Central memory CD8-positive, alpha-beta T cell (primary cell): ENCODE data around the gene JAK1.

Source experiments
- ATAC-seq: fragments of 150-1000 bp; cut with Tn5 transposase; replicated peaks from 2 replicates; pipeline ENCODE4 v1.10.0; 2022; ENCODE audit warnings: mild to moderate bottlenecking, moderate FRiP score, moderate number of reproducible peaks; ENCODE audit not compliant: poor library complexity, severe bottlenecking; ENCODE audit errors: extremely low read depth
- DNase-seq, 2 donors: peaks; one replicate each; pipeline ENCODE4 v3.0.0; 2021; ENCODE audit warnings: low spot score in 2 of 2
- H3K27ac Mint-ChIP-seq: one replicate; pipeline ENCODE4 v1.8.0; 2022; ENCODE audit warnings: low read depth, mild to moderate bottlenecking, moderate library complexity, mixed read lengths
- H3K27me3 Mint-ChIP-seq: one replicate; pipeline ENCODE4 v1.8.0; 2022; ENCODE audit warnings: mixed read lengths
- H3K36me3 Mint-ChIP-seq: one replicate; pipeline ENCODE4 v1.8.0; 2022; ENCODE audit warnings: mild to moderate bottlenecking, moderate library complexity, mixed read lengths; ENCODE audit not compliant: insufficient read depth
- H3K4me1 Mint-ChIP-seq: one replicate; pipeline ENCODE4 v1.8.0; 2022; ENCODE audit warnings: mixed read lengths
- H3K4me3 Mint-ChIP-seq: one replicate; pipeline ENCODE4 v1.8.0; 2022; ENCODE audit warnings: mild to moderate bottlenecking, moderate library complexity, mixed read lengths
- H3K9me3 Mint-ChIP-seq: one replicate; pipeline ENCODE4 v1.8.0; 2022; ENCODE audit warnings: mixed read lengths

JAK1 gene

GRCh38 chr1:64875101-64875500 lies 91.2 kb downstream of the JAK1 start:
- H3K4me3 Mint-ChIP-seq, result peak overlapping the region; percentile 45
- ATAC-seq, result no peak
- H3K9me3 Mint-ChIP-seq, result no peaks in the 10 kb centered on the region
- no peak for DNase-seq
- no peaks in the 10 kb centered on the region for H3K27me3 Mint-ChIP-seq
- peak overlapping the region; percentile 93 for H3K27ac Mint-ChIP-seq
- peaks cover 67% of the 10 kb centered on the region for H3K36me3 Mint-ChIP-seq
- H3K4me1 Mint-ChIP-seq, result peaks cover 64% of the 10 kb centered on the region

- Mint-ChIP-seq H3K27me3 (no peaks in the 10 kb centered on the region), H3K4me1 (peaks cover 64% of the 10 kb centered on the region), H3K36me3 (peaks cover 71% of the 10 kb centered on the region), H3K9me3 (no peaks in the 10 kb centered on the region), H3K4me3 (peak overlapping the region; percentile 45), H3K27ac (peak overlapping the region; percentile 93)
- no peak for DNase-seq
- no peak for ATAC-seq
These were observed 91.7 kb downstream of the JAK1 start for GRCh38 chr1:64874666-64875065.

- Mint-ChIP-seq H3K27ac (no peak overlapping the region), H3K9me3 (no peaks in the 10 kb centered on the region), H3K27me3 (no peaks in the 10 kb centered on the region), H3K4me1 (peaks cover 74% of the 10 kb centered on the region), H3K36me3 (peaks cover 76% of the 10 kb centered on the region), H3K4me3 (no peak overlapping the region)
- ATAC-seq, result no peak
- DNase-seq, result no peak
These were observed 92.8 kb downstream of the JAK1 start for GRCh38 chr1:64873576-64873975.

GRCh38 chr1:64872067-64872466 lies 94.3 kb downstream of the JAK1 start:
- Mint-ChIP-seq H3K9me3 (no peaks in the 10 kb centered on the region), H3K4me3 (no peak overlapping the region), H3K4me1 (peaks cover 69% of the 10 kb centered on the region), H3K27ac (peak overlapping the region; percentile 33), H3K36me3 (peaks cover 76% of the 10 kb centered on the region), H3K27me3 (no peaks in the 10 kb centered on the region)
- no peak for ATAC-seq
- DNase-seq, result no peak

- ATAC-seq (no peak), DNase-seq (no peak)
- no peak overlapping the region for H3K4me3 Mint-ChIP-seq
- H3K27ac Mint-ChIP-seq, result peak overlapping the region; percentile 33
- no peaks in the 10 kb centered on the region for H3K27me3 Mint-ChIP-seq
- H3K36me3 Mint-ChIP-seq, result peaks cover 77% of the 10 kb centered on the region
- peaks cover 61% of the 10 kb centered on the region for H3K4me1 Mint-ChIP-seq
- H3K9me3 Mint-ChIP-seq, result no peaks in the 10 kb centered on the region
These were observed 95.1 kb downstream of the JAK1 start for GRCh38 chr1:64871256-64871655.

- Mint-ChIP-seq H3K36me3 (peaks cover 66% of the 10 kb centered on the region), H3K27me3 (no peaks in the 10 kb centered on the region)
These were observed 99.1 kb downstream of the JAK1 start for GRCh38 chr1:64867266-64867665.

GRCh38 chr1:64866689-64867088 lies 99.7 kb downstream of the JAK1 start:
- no peak overlapping the region for H3K27ac Mint-ChIP-seq
- ATAC-seq (no peak), DNase-seq (no peak)
- H3K27me3 Mint-ChIP-seq, result no peaks in the 10 kb centered on the region
- peaks cover 62% of the 10 kb centered on the region for H3K36me3 Mint-ChIP-seq
- no peak overlapping the region for H3K4me3 Mint-ChIP-seq
- H3K4me1 Mint-ChIP-seq, result peaks cover 58% of the 10 kb centered on the region
- no peaks in the 10 kb centered on the region for H3K9me3 Mint-ChIP-seq

More at GRCh38 chr1:64867266-64867665, 99.1 kb downstream of the JAK1 start:
- no peak overlapping the region for H3K4me3 Mint-ChIP-seq
- H3K4me1 Mint-ChIP-seq, result peaks cover 58% of the 10 kb centered on the region
- DNase-seq (no peak), ATAC-seq (no peak)
- H3K27ac Mint-ChIP-seq, result peak overlapping the region; percentile 67
- H3K9me3 Mint-ChIP-seq, result no peaks in the 10 kb centered on the region

GRCh38 chr1:64865105-64865757 lies 101.1 kb downstream of the JAK1 start:
- H3K9me3 Mint-ChIP-seq, result no peaks in the 10 kb centered on the region
- H3K4me3 Mint-ChIP-seq, result peak overlapping the region; percentile 15
- H3K27me3 Mint-ChIP-seq, result no peaks in the 10 kb centered on the region
- ATAC-seq (no peak), DNase-seq (no peak)
- peaks cover 64% of the 10 kb centered on the region for H3K4me1 Mint-ChIP-seq
- H3K36me3 Mint-ChIP-seq, result peaks cover 58% of the 10 kb centered on the region
- peak overlapping the region; percentile 87 for H3K27ac Mint-ChIP-seq

GRCh38 chr1:64864018-64864940 lies 102.1 kb downstream of the JAK1 start:
- ATAC-seq (peak; percentile 90), DNase-seq (peak; percentile 39 to 63)
- Mint-ChIP-seq H3K4me3 (peak overlapping the region; percentile 48), H3K27me3 (no peaks in the 10 kb centered on the region), H3K27ac (peak overlapping the region; percentile 87), H3K9me3 (no peaks in the 10 kb centered on the region), H3K4me1 (peaks cover 68% of the 10 kb centered on the region), H3K36me3 (peaks cover 56% of the 10 kb centered on the region)

- Mint-ChIP-seq H3K4me1 (peaks cover 67% of the 10 kb centered on the region), H3K4me3 (no peak overlapping the region), H3K27me3 (no peaks in the 10 kb centered on the region), H3K36me3 (peaks cover 60% of the 10 kb centered on the region), H3K9me3 (no peaks in the 10 kb centered on the region), H3K27ac (peak overlapping the region; percentile 86)
- DNase-seq, result no peak
- ATAC-seq, result no peak
These were observed 104.7 kb downstream of the JAK1 start for GRCh38 chr1:64861611-64862010.

- ATAC-seq, result no peak
- Mint-ChIP-seq H3K36me3 (peaks cover 66% of the 10 kb centered on the region), H3K27me3 (no peaks in the 10 kb centered on the region), H3K27ac (no peak overlapping the region), H3K4me3 (no peak overlapping the region), H3K9me3 (no peaks in the 10 kb centered on the region), H3K4me1 (peaks cover 38% of the 10 kb centered on the region)
- no peak for DNase-seq
These were observed 109.0 kb downstream of the JAK1 start for GRCh38 chr1:64857347-64857746.

GRCh38 chr1:64856553-64856952 lies 109.8 kb downstream of the JAK1 start:
- ATAC-seq (no peak), DNase-seq (no peak)
- Mint-ChIP-seq H3K4me1 (peaks cover 35% of the 10 kb centered on the region), H3K4me3 (no peak overlapping the region), H3K27ac (peak overlapping the region; percentile 27), H3K27me3 (no peaks in the 10 kb centered on the region), H3K36me3 (peaks cover 67% of the 10 kb centered on the region), H3K9me3 (no peaks in the 10 kb centered on the region)

- no peak for ATAC-seq
- no peak overlapping the region for H3K4me3 Mint-ChIP-seq
- no peak overlapping the region for H3K27ac Mint-ChIP-seq
- H3K36me3 Mint-ChIP-seq, result peaks cover 65% of the 10 kb centered on the region
- DNase-seq, result no peak
- H3K4me1 Mint-ChIP-seq, result peaks cover 25% of the 10 kb centered on the region
- no peaks in the 10 kb centered on the region for H3K27me3 Mint-ChIP-seq
- H3K9me3 Mint-ChIP-seq, result no peaks in the 10 kb centered on the region
These were observed 110.8 kb downstream of the JAK1 start for GRCh38 chr1:64855557-64855956.
